Measurements from ENCODE around the gene PARN.
"Not testable (repeated sequence)": the region's sequence is repeated elsewhere in the genome, so short reads cannot be mapped to it uniquely, and the experiment has no call there.

Gene PARN, protein sequence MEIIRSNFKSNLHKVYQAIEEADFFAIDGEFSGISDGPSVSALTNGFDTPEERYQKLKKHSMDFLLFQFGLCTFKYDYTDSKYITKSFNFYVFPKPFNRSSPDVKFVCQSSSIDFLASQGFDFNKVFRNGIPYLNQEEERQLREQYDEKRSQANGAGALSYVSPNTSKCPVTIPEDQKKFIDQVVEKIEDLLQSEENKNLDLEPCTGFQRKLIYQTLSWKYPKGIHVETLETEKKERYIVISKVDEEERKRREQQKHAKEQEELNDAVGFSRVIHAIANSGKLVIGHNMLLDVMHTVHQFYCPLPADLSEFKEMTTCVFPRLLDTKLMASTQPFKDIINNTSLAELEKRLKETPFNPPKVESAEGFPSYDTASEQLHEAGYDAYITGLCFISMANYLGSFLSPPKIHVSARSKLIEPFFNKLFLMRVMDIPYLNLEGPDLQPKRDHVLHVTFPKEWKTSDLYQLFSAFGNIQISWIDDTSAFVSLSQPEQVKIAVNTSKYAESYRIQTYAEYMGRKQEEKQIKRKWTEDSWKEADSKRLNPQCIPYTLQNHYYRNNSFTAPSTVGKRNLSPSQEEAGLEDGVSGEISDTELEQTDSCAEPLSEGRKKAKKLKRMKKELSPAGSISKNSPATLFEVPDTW

DNA sequence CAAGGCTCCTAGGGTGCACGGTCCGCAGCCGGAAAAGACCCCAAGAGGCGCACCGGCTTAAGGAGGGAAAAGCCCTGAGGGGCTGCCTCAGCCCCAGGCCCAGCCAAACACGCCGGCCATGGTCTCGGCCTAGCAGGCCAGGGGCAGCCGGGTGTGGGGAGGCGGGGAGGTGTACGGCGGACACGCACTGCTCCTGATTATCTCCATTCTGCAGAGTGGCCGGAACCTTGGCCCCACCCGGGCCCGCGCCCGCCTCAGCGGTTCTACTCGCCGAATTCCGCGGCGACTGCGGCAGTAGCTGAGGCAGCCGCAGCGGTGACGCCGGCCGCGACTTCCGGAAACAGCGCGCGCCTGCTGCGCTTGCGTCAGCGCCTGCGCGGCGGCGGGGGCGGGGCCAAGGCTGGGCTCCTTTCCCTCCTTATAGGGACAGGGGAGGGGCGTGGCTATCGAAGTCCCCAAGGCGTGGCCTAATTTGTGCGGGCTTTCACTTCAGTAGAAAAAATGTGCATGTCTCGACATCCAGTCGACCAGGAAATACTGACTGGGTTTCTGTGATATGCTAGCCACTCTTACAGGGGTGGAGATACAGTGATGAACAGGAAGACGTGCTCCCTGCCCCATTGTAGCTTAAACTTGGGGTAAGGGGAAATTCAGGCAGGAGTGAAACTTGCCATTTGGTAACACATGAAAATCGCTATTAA lies at the start of gene PARN:
TSS of gene PARN (minus strand) at position 342 of the 701 bp plus-strand sequence. CDS start at position 207, 135 bp downstream.
- peak; percentile 93 to 95 for DNase-seq

DNA sequence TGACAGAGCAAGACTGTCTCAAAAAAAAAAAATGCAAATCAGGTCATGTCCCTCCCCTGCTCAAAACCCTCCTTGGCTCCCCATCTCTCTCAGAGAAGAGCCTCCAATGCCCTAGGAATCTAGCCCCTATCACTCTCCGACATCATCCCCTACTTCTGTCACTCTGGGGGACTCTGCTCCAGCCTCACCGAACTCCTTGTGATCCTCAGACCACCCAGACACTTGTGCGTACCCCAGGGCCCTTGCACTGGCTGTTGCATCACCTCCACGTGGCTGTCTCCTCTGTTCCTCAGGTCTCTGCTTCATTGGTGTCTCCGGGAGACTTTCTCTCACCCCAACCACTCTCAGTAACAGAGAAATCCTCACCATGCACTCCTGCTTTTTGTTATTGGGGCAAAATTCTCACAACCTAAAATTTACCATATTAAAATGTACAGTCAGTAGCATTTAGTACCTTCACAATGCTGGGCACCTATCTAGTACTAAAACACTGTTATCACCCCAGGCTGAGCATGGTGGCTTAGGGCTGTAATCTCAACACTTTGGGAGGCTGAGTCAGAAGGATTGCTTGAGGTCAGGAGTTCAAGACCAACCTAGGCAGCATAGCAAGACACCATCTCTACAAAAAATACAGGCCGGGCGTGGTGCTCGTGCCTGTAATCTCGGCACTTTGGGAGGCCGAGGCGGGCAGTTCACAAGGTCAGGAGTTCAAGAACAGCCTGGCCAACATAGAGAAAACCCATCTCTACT lies 48.9 kb upstream of the PARN start:
- DNase-seq, result no peak

DNA sequence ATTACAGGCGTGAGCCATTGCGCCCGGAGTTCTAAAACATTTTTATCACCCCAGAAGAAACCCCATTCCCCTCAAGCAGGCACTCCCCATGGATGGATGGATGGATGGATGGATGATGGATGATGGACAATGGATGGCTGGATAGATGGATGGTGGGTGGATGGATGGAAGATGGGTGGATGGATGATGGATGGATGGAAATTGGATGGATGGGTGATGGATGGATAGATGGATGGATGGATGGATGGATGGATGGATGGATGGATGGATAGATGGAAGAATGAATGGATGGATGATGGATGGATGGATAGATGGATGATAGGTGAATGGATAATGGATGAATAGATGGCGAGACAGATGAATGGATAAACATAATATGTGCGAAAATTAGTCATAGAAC lies 47.6 kb upstream of the PARN start:
- no peak for DNase-seq

DNA sequence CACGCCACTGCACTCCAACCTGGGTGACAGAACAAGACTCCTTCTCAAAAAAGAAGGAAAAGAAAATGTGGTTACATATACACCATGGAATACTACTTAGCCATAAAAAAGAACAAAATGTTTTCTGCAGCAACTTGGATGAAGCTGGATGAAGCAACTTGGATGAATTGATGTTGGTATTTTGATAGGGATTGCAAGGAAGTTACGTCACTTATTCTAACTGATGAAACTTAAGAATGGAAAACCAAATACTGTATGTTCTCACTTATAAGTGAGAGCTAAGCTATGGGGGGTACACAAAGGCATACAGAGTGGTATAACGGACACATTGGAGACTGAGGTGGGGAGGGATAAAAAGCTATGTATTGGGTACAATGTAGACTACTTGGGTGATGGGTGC lies 46.6 kb upstream of the PARN start:
- no peak for DNase-seq

DNA sequence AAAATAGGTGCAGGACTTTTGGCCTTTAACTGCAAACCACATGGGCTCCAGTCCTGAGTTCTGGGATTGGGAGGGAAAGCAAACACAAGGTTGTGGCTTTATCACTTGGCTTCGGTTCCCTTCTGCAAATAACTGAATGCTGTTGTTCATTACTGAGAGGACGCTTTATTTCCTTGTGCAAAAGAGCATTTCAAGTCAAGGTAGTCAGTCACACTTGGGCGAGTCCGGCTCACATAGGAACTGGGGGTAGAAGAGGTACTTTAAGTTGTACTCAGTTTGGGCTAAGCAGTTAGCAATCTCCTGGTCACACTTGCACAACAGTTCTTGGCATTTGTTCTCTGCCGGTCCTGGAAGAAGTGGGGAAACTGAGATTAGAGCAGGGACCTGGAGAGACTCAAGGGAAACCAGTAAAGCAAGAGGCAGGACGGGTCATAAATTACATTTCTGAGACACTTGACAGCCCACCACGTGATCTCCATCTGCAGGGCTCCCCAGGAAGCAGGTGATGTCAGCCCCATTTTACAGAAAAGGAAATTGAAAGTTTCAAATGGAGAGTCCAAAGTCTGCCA lies 42.4 kb upstream of the PARN start:
- DNase-seq, result no peak

DNA sequence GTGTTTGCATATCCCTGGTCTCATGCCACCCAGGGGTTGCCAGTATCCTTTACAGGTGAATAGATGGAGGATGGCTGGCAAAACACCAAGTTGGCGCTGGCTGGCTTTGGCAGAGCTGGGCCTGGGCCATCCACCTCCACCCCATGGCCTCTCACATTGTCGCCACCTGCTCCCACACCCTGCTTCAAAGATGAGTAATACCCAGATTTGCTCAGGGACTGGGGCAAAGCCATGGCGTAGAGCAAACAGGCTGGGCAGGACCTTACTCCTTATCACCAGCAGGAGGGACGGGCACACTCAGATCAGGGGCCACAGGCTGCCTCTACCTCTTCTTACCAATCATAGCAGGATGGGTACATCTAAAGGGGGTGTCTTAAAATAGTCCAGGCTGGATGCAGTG lies 39.7 kb upstream of the PARN start:
- DNase-seq, result no peak

DNA sequence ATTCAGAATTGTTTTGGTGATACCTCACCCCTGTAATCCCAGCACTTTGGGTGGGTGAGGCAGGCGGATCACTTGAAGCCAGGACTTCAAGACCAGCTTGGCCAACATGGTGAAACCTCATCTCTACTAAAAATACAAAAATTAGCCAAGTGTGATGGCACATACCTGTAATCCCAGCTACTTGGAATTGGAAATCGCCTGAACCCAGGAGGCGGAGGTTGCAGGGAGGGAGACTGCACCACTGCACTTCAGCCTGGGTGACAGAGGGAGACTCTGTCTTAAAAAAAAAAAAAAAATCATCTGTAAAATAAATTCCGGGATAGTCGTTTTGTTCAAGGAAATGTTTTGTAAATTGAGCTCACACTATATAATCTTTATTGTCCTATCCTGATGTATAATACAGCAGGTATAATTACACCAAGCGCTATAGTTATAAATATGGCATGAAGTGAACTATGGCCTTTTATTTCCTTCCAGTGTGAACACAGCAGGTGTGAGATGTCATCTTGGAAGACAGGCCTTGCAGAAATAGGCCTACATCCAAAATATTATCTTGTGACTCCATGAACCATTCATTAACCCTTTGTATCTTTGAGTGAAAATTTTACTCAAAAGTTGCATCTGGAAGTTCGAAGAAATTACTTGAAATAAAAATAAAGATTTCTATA lies 38.6 kb upstream of the PARN start:
- no peak for DNase-seq

DNA sequence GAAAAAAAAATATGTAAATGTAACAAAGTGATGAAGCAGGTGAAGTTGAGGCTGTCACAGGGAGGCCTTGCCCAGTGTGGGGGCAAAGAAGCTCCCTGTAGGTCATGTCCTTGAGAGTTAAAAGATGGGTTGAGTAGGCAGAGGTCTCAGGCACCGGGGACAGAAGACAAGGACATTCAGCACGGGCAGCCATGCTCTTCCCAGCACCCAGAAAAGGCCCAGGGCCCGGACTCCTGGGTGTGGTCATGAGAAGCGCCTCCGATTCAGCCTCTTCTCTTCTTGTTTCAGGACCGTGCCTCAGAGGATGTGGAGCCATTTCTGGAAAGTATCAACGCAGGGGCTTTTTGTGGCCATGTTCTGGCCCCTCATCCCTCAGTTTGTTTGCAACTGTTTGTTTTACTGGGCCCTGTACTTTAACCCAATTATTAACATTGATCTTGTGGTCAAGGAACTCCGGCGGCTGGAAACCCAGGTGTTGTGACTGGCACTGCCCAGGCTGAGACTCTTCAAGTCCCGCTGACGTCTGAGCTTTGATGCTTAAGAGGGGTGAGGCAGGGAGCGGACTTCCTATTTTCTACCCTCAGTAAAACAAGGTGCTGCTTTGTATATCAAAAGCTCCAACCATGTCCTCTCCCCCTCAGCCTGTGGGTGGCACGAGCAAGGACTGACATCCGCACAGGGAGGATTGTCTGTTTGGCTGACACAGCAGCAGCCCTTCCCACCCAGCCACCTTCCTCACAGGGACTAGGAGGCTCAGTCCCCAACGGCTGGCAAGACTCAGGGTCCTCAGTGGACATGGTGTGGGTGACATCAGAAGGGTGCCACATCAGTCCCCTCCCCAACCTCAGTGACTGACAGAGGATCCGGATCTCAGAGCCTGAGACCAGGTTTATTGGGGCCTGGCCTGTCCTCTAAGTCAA lies 37.5 kb upstream of the PARN start:
- no peak for DNase-seq

DNA sequence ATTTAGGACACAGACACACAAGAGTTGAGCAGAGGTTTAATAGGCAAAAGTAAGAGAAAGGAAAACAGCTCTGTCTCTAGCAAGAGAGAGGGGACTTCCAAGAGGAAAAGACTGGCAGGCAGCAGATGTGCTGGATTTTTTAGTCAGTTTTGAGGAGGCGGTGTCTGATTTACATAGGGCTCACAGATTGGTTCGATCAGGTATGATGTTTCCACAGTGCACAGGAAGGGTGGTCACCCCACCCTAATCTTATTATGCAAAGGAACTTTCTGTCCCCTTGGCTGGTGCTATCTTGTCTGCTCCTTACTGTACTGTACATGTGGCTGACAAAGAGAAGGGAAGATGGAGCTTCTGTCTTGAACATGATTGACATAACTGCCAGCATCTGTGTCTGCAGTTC lies 28.0 kb upstream of the PARN start:
- DNase-seq, result no peak

DNA sequence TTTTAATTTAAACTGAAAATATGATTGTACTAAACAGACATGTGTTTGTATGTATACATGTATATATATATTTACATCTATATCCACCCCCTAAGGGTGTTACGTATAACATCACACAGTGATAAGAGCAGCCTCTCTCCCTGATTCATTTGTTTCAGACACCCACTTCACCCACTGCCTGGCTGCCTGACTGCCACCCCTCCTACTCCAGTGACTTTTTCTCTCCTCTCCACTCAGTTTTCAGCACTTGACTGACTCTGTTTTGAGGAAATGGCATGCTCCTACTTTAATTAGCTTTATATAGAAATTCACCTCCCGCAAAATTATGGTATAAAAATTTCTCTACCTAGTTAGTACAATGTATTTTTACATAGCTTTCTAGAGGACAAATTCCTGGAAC lies 22.7 kb upstream of the PARN start:
- DNase-seq, result no peak

DNA sequence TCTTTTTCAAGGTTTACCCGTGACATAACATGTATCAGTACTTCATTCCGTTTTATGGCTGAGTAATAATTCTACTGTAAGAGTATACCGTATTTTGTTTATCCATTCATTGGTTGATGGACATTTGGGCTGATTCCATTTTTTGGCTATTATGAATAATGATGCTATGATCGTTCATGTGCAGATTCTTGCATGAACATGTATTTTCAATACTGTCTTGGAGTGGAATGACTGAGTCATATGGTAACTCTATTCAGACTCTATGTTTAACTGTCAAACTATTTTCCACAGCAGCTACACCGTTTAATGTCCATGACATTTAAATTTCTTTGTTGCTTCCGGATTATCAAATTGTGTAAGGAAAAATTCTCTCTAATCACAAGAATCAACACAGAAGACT lies 20.6 kb upstream of the PARN start:
- DNase-seq, result no peak

DNA sequence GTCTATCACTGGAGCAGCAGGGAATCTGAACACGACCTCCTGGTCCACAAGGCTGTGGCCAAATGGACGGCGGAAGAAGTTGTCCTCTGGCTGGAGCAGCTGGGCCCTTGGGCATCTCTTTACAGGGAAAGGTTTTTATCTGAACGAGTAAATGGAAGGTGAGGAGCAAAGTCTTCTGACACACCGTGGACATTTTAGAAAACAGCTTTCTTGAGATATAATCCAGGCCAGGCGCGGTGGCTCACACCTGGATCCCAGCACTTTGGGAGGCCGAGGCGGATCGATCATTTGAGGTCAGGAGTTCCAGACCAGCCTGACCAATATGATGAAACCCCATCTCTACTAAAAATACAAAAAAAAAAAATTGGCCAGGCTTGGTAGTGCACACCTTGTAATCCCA lies 19.8 kb upstream of the PARN start:
- no peak for DNase-seq

DNA sequence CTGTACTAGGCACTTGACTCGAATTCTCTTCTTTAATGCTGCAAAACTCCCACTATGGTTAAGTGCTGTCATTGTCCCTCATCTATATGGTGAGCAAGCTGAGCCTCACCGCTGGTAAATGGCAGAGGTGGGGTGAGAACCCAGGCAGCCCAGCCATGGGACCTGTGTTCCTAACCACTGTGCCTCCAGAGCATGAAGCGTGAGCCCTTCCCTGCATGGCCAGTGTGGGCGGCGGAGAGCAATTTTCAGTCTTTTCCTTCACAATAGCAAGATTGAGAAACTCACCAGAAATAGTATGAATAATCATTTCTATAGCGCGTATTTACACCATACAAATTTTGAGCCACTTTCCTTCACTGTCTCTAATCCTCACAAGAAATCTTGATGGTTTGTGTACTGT lies 11.9 kb upstream of the PARN start:
- no peak for DNase-seq

DNA sequence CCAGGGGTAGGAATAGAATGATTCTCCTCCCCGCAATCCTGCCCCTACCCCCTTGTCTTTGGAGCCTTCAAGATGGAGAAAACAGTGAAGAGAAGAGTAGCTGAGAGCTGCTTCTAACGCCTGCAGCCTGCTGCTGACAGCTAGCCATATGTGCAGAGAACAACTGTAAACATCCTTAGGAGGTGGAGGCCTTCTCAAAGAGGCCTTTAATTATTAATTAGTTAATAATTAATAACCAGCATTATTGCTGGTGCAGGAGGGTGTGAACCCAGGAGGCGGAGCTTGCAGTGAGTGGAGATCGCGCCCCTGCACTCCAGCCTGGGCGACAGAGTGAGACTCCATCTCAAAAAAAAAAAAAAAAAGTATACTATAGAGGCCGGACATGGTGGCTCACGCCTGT lies 11.1 kb upstream of the PARN start:
- DNase-seq, result no peak

DNA sequence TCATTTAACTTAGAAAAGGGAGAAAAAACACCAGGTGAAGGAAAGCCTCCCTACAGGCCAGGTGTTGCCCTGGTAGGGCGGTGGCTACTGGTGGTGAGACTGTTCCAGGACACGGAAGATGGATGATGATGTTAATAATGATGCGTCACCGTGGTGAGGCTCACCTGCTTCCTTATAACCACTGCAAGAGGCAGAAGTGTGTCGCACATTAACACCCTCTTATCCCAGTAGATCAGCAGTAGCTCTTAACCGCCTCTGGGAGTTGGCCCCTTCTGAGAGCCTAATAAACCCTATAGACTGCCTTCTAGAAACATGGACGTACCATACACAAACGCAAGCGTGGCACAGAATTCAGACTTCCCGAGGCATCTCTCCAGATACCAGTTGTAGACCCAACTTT lies 10.5 kb upstream of the PARN start:
- DNase-seq, result no peak

DNA sequence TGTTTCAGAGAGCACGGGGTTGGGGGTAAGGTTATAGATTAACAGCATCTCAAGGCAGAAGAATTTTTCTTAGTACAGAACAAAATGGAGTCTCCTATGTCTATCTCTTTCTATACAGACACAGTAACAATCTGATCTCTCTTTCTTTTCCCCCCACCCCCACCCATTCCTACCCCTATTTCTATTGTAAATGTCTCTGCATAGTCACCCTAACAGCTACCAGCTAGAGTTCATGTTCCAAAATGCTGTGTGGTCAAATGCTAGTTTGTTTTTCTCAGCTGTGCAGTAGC lies 6.8 kb upstream of the PARN start:
- DNase-seq, result not testable (repeated sequence)

DNA sequence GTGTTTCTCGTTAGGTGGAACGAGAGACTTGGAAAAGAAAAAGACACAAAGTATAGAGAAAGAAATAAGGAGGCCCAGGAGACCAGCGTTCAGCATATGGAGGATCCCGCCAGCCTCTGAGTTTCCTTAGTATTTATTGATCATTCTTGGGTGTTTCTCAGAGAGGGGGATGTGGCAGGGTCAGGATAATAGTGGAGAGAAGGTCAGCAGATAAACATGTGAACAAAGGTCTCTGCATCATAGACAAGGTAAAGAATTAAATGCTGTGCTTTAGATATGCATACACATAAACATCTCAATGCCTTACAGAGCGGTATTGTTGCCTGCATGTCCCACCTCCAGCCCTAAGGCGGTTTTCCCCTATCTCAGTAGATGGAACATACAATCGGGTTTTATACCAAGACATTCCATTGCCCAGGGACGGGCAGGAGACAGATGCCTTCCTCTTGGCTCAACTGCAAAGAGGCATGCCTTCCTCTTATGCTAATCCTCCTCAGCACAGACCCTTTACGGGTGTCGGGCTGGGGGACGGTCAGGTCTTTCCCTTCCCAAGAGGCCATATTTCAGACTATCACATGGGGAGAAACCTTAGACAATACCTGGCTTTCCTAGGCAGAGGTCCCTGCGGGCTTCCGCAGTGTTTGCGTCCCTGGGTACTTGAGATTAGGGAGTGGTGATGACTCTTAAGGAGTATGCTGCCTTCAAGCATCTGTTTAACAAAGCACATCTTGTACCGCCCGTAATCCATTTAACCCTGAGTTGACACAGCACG lies 6.3 kb upstream of the PARN start:
- not testable (repeated sequence) for DNase-seq

DNA sequence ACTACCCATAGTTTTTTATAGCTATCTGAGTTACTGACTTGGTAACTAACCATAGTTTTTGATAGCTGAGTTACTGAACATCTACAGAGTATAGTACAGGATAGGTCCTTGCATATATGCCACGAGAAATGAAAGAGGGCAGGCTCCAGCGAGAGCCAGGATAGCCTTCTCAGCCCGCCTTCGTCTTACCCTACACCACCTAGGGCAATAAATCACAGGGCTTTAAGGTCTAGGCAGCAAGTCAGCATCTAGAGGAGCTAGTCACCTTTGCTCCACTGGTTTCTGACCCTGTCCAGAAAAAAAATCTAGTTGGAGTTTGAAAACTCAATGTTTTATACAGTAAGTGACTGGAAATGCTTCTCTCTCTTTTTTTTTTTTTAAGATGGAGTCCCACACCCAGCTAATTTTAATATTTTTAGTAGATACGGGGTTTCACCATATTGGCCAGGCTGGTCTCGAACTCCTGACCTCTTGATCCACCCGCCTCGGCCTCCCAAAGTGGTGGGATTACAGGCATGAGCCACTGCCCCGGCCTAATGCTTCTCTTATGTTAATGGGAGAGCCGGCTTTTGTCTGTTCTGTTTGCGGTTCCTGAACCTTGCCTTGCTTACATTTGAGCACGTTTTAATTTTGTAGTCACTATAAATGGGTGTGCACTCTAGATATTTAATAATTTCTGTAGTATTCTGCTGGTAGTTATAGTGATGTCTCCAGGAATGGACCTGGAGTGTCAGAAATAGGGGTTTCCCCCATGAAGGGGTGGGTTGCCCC lies 5.5 kb upstream of the PARN start:
- DNase-seq, result no peak

DNA sequence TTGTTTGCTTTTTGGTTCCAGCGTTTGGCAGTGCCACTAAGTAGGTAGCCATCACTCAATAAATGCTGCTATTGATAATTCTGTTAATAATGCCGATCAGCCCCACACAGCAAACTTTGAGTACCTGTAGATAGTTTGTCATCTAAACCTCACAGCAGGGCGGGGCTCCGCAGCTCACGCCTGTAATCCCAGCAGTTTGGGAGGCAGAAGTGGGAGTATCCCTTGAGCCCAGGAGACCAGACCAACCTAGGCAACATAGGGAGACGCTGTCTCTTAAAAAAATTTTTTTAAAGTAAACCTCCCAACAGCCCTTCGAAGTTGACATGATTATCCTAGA lies 4.3 kb upstream of the PARN start:
- no peak for DNase-seq

All from SHP77 (cell line).